ENCODE measurements around the gene DCTN5. TPM values are rescaled to one million over a fixed set of nuclear protein-coding genes. Genes with fewer than 3 reads are reported as not detected.
A peak's percentile ranks its signal among the peaks of the same experiment; 100 is the strongest.

The DCTN5 gene
- total and polyA plus RNA-seq, 2 of the 13 experiments (the other 11 are each of a cell fraction or from before 2014, with no cell fraction given): 105 to 207 TPM

DNA sequence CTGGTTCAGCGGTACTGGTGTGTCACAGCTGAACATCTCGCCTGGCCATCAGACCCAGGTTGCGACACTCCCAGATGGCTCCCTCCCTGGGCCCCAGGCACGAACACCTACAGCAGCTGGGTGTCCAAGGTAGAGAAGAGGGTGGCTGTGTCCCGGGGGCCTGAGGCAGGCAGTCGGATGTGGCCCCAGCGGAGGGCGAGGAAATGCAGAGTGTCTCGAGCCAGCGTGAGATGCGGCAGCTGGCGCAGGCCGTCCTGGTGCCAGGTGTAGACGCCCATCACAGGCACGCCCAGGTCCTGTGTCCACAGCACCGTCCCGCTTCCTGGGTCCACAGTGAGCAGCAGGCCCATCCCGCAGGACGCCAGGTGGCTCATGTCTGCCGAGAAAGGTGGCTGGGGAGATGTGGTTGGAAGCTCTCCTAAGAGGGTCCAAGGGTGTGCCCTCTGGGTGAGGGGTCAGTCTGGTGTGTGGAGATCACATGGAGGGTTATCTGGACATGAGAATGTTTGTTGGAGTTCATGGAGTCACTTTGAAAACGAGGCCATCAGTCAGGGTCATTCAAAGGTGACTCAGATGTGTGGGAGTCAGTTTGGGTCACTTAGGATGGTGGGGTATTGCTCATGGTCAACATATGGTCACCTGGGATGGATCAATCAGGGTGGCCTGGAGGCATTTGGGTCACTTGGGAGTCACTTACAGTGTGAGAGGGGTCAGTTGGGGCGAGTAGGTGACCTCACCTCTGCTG is 63.7 kb downstream of the DCTN5 start (continued):
- TF ChIP-seq, protein P1, sequence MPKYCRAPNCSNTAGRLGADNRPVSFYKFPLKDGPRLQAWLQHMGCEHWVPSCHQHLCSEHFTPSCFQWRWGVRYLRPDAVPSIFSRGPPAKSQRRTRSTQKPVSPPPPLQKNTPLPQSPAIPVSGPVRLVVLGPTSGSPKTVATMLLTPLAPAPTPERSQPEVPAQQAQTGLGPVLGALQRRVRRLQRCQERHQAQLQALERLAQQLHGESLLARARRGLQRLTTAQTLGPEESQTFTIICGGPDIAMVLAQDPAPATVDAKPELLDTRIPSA (CRISPR knock-in tag; IDR thresholded peaks at IDR 0.05; ENCODE audit: borderline replicate concordance): 0 out of 2 replicates have a peak, but pooled peaks have one; percentile 4
- TF ChIP-seq, protein P2, sequence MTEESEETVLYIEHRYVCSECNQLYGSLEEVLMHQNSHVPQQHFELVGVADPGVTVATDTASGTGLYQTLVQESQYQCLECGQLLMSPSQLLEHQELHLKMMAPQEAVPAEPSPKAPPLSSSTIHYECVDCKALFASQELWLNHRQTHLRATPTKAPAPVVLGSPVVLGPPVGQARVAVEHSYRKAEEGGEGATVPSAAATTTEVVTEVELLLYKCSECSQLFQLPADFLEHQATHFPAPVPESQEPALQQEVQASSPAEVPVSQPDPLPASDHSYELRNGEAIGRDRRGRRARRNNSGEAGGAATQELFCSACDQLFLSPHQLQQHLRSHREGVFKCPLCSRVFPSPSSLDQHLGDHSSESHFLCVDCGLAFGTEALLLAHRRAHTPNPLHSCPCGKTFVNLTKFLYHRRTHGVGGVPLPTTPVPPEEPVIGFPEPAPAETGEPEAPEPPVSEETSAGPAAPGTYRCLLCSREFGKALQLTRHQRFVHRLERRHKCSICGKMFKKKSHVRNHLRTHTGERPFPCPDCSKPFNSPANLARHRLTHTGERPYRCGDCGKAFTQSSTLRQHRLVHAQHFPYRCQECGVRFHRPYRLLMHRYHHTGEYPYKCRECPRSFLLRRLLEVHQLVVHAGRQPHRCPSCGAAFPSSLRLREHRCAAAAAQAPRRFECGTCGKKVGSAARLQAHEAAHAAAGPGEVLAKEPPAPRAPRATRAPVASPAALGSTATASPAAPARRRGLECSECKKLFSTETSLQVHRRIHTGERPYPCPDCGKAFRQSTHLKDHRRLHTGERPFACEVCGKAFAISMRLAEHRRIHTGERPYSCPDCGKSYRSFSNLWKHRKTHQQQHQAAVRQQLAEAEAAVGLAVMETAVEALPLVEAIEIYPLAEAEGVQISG (CRISPR knock-in tag; IDR thresholded peaks at IDR 0.05): no peak
- TF ChIP-seq, protein P3, sequence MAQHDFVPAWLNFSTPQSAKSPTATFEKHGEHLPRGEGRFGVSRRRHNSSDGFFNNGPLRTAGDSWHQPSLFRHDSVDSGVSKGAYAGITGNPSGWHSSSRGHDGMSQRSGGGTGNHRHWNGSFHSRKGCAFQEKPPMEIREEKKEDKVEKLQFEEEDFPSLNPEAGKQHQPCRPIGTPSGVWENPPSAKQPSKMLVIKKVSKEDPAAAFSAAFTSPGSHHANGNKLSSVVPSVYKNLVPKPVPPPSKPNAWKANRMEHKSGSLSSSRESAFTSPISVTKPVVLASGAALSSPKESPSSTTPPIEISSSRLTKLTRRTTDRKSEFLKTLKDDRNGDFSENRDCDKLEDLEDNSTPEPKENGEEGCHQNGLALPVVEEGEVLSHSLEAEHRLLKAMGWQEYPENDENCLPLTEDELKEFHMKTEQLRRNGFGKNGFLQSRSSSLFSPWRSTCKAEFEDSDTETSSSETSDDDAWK (CRISPR knock-in tag; IDR thresholded peaks at IDR 0.05): no peak
- TF ChIP-seq ARNTL (CRISPR knock-in tag; IDR thresholded peaks at IDR 0.05) (0 out of 2 replicates have a peak, but pooled peaks have one; percentile 61), ZNF839 (CRISPR knock-in tag; IDR thresholded peaks at IDR 0.05; ENCODE audit: borderline replicate concordance) (no peak), DPF2 (CRISPR knock-in tag; IDR thresholded peaks at IDR 0.05; ENCODE audit: borderline replicate concordance, low read depth) (no peak), MED1 (CRISPR knock-in tag; IDR thresholded peaks at IDR 0.05) (peak; percentile 48; the same call in 1 of the 2 replicates), SP5 (CRISPR knock-in tag; IDR thresholded peaks at IDR 0.05; ENCODE audit: borderline replicate concordance, low read depth) (no peak), CEBPG (CRISPR knock-in tag; IDR thresholded peaks at IDR 0.05) (peak; percentile 85), KDM2A (CRISPR knock-in tag; IDR thresholded peaks at IDR 0.05; ENCODE audit: borderline replicate concordance, low read depth) (no peak), ZNF761 (CRISPR knock-in tag; conservative IDR thresholded peaks at IDR 0.05) (0 out of 2 replicates have a peak, but pooled peaks have one; percentile 36), RXRA (CRISPR knock-in tag; IDR thresholded peaks at IDR 0.05) (peak; percentile 76), HIVEP1 (CRISPR knock-in tag; IDR thresholded peaks at IDR 0.05) (peak; percentile 75), RELA (CRISPR knock-in tag; IDR thresholded peaks at IDR 0.05) (no peak), ZNF547 (CRISPR knock-in tag; IDR thresholded peaks at IDR 0.05) (no peak), RFXANK (CRISPR knock-in tag; IDR thresholded peaks at IDR 0.05) (no peak), MTA1 (CRISPR knock-in tag; IDR thresholded peaks at IDR 0.05; ENCODE audit: borderline replicate concordance) (peak; percentile 96; the same call in 1 of the 2 replicates)
- TF ChIP-seq, protein P4, sequence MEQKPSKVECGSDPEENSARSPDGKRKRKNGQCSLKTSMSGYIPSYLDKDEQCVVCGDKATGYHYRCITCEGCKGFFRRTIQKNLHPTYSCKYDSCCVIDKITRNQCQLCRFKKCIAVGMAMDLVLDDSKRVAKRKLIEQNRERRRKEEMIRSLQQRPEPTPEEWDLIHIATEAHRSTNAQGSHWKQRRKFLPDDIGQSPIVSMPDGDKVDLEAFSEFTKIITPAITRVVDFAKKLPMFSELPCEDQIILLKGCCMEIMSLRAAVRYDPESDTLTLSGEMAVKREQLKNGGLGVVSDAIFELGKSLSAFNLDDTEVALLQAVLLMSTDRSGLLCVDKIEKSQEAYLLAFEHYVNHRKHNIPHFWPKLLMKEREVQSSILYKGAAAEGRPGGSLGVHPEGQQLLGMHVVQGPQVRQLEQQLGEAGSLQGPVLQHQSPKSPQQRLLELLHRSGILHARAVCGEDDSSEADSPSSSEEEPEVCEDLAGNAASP (CRISPR knock-in tag; IDR thresholded peaks at IDR 0.05; ENCODE audit: borderline replicate concordance): peak; percentile 71; the same call in 1 of the 2 replicates
- TF ChIP-seq, protein P5, sequence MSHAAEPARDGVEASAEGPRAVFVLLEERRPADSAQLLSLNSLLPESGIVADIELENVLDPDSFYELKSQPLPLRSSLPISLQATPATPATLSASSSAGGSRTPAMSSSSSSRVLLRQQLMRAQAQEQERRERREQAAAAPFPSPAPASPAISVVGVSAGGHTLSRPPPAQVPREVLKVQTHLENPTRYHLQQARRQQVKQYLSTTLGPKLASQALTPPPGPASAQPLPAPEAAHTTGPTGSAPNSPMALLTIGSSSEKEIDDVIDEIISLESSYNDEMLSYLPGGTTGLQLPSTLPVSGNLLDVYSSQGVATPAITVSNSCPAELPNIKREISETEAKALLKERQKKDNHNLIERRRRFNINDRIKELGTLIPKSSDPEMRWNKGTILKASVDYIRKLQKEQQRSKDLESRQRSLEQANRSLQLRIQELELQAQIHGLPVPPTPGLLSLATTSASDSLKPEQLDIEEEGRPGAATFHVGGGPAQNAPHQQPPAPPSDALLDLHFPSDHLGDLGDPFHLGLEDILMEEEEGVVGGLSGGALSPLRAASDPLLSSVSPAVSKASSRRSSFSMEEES (CRISPR knock-in tag; IDR thresholded peaks at IDR 0.05): no peak
- TF ChIP-seq, protein P6, sequence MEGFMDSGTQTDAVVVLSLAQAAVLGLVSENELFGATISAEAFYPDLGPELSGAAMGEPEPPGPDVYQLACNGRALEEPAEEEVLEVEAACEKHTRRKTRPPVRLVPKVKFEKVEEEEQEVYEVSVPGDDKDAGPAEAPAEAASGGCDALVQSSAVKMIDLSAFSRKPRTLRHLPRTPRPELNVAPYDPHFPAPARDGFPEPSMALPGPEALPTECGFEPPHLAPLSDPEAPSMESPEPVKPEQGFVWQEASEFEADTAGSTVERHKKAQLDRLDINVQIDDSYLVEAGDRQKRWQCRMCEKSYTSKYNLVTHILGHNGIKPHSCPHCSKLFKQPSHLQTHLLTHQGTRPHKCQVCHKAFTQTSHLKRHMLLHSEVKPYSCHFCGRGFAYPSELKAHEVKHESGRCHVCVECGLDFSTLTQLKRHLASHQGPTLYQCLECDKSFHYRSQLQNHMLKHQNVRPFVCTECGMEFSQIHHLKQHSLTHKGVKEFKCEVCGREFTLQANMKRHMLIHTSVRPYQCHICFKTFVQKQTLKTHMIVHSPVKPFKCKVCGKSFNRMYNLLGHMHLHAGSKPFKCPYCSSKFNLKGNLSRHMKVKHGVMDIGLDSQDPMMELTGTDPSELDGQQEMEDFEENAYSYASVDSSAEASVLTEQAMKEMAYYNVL (CRISPR knock-in tag; IDR thresholded peaks at IDR 0.05; ENCODE audit: borderline replicate concordance): no peak
